Measurements from ENCODE around the gene ZBTB3.
"Not testable (repeated sequence)": the region's sequence is repeated elsewhere in the genome, so short reads cannot be mapped to it uniquely, and the experiment has no call there.

ZBTB3 gene

GRCh38 chr11:62710001-62710345 lies 44.0 kb downstream of the ZBTB3 start:
- Histone ChIP-seq H3K4me3 (ENCODE audit: low read depth in 1 of 2, low read length in 2 of 2) (peak overlapping the region; percentile 51 to 90), H3K27ac (ENCODE audit: low read depth, low read length) (peak overlapping the region; percentile 90), H3K4me1 (ENCODE audit: insufficient read depth, low read length) (peaks cover 36% of the 10 kb centered on the region), H3K36me3 (ENCODE audit: insufficient read depth, low read length) (peaks cover 30% of the 10 kb centered on the region), H3K9ac (ENCODE audit: low read length) (peak overlapping the region; percentile 79), H3K27me3 (ENCODE audit: control insufficient read depth in 1 of 2, insufficient read depth in 2 of 2, low read length in 2 of 2) (no peaks in the 10 kb centered on the region), H3K9me3 (ENCODE audit: low read length) (no peaks in the 10 kb centered on the region)

DNA sequence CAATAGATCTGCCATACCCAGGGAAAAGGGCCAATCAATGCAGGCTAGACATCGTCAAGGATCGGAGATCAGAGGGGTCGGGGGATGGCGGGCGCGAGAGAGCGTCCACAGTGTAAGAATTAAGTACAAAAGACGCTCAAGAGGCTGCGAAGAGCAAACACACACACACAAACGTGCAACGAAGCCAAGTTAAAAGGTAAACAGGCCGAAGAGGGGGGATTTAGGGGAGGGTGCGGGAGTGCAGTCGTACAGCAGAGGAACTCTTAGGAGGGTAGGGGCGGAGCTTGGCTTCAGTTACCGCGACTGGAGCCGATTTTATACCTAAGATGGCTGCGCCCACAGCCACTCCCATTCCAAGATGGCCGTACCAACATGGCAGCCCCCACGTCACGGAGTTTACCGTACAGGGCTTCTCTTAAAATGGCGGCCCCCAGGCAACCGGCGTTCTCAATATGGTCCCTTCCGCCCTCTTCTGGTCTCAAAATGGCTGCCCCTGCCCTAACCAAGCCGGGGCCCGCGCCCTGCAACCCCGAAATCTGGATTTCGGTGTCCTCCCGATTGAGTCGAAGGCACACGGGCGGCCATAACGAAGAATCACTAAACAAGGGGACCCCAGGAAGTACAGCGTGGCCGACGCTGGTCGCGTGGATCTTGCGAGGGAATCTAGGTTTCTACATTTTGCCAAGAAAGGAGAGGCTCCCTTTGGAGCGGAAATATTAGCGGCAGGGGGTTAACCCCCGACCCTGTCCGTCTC lies 44.5 kb downstream of the ZBTB3 start:
- Histone ChIP-seq H3K36me3 (ENCODE audit: insufficient read depth, low read length) (peaks cover 26% of the 10 kb centered on the region), H3K4me3 (ENCODE audit: low read depth in 1 of 2, low read length in 2 of 2) (peak overlapping the region; percentile 51 to 90), H3K9ac (ENCODE audit: low read length) (peak overlapping the region; percentile 79)

DNA sequence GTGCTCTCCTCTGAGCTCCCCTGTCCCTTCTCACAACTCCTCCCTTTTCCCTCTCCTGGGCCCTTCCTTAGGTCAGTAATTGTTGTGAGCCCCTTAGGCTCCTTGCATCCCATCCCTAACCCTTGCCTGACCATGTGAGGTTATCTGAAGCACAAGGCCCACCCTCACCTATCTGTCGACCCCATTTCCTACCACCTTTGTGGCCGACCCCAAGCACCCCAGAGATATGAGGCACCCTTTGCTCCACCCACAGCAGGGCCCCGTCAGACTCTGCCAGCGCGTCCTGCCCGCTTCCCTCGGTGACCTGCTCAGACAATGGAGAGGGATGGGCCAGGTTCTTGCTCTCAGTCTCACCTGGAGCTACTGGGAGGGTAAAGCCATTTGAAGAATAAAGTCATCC lies 45.2 kb downstream of the ZBTB3 start:
- H3K27ac ChIP-seq (ENCODE audit: low read depth, low read length): peak overlapping the region; percentile 90
- peak overlapping the region; percentile 79 for H3K9ac ChIP-seq (ENCODE audit: low read length)
- H3K36me3 ChIP-seq (ENCODE audit: insufficient read depth, low read length): peaks cover 21% of the 10 kb centered on the region
- no peaks in the 10 kb centered on the region for H3K27me3 ChIP-seq (ENCODE audit: control insufficient read depth in 1 of 2, insufficient read depth in 2 of 2, low read length in 2 of 2)
- H3K9me3 ChIP-seq (ENCODE audit: low read length): no peaks in the 10 kb centered on the region
- peak overlapping the region; percentile 51 to 90 for H3K4me3 ChIP-seq (ENCODE audit: low read depth in 1 of 2, low read length in 2 of 2)
- H3K4me1 ChIP-seq (ENCODE audit: insufficient read depth, low read length): peaks cover 37% of the 10 kb centered on the region

More for the DNA sequence above, 44.5 kb downstream of the ZBTB3 start:
- Histone ChIP-seq H3K27ac (ENCODE audit: low read depth, low read length) (peak overlapping the region; percentile 90), H3K27me3 (ENCODE audit: control insufficient read depth in 1 of 2, insufficient read depth in 2 of 2, low read length in 2 of 2) (no peaks in the 10 kb centered on the region), H3K9me3 (ENCODE audit: low read length) (no peaks in the 10 kb centered on the region), H3K4me1 (ENCODE audit: insufficient read depth, low read length) (peaks cover 37% of the 10 kb centered on the region)

DNA sequence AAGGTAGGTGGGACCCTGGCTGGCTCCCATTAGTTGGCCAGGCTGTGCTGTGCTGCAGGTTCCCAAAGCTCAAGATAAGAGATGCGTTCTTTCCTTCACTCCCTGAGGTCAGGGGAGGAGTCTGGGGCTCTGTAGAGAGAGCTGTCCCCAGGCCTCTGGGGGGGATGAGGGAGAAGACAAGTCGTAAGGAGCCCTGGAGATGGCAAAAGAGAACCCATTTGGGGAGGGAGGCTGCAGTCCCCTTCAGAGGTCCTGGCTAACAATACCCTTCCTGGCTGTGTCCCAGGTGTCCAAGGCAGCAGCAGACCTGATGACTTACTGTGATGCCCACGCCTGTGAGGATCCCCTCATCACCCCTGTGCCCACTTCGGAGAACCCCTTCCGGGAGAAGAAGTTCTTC lies 45.6 kb downstream of the ZBTB3 start:
- Histone ChIP-seq H3K4me3 (ENCODE audit: low read depth in 1 of 2, low read length in 2 of 2) (peak overlapping the region; percentile 51 to 90), H3K36me3 (ENCODE audit: insufficient read depth, low read length) (peaks cover 17% of the 10 kb centered on the region), H3K4me1 (ENCODE audit: insufficient read depth, low read length) (peaks cover 37% of the 10 kb centered on the region), H3K9ac (ENCODE audit: low read length) (no peak overlapping the region), H3K27me3 (ENCODE audit: control insufficient read depth in 1 of 2, insufficient read depth in 2 of 2, low read length in 2 of 2) (no peaks in the 10 kb centered on the region), H3K27ac (ENCODE audit: low read depth, low read length) (peak overlapping the region; percentile 90), H3K9me3 (ENCODE audit: low read length) (no peaks in the 10 kb centered on the region)

- Histone ChIP-seq H3K27ac (ENCODE audit: low read depth, low read length) (peak within 1 kb of the TSS; percentile 90), H3K9ac (ENCODE audit: low read length) (peak within 1 kb of the TSS; percentile 14), H3K36me3 (ENCODE audit: insufficient read depth, low read length) (peaks cover 9% of the 10 kb centered on the region), H3K9me3 (ENCODE audit: low read length) (no peaks in the 10 kb centered on the region), H3K27me3 (ENCODE audit: control insufficient read depth in 1 of 2, insufficient read depth in 2 of 2, low read length in 2 of 2) (no peaks in the 10 kb centered on the region), H3K4me1 (ENCODE audit: insufficient read depth, low read length) (peaks cover 37% of the 10 kb centered on the region), H3K4me3 (ENCODE audit: low read depth in 1 of 2, low read length in 2 of 2) (peak within 1 kb of the TSS; percentile 51 to 90)
Observed at GRCh38 chr11:62707277-62707861, 46.6 kb downstream of the ZBTB3 start, which contains the start of the genes BSCL2 and GNG3. Gene BSCL2, minus strand, starts transcription at chr11:62707424. Its CDS starts 229 bp downstream, at chr11:62707195. Gene GNG3, plus strand, starts transcription at chr11:62707676. Its CDS starts 620 bp downstream, at chr11:62708296.

DNA sequence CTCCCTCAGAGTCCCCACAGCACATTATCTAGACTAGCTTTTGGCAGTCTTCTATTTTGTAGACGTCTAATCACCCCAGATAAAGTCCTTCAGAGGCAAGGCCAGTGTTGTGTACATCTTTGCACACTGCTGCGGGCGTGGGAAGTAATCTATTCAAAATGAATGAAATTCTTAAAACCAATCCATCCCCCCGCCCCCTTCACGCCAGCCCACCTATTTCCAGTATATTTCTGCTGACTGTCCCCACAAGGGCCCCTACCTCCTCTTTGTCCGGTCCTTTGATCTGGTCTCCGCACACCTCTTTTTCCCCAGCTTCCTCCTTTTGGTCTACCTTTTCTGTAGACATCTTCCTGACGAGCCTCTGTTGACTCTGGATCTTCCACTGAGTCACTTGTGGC lies 47.1 kb downstream of the ZBTB3 start:
- Histone ChIP-seq H3K36me3 (ENCODE audit: insufficient read depth, low read length) (peaks cover 6% of the 10 kb centered on the region), H3K27me3 (ENCODE audit: control insufficient read depth in 1 of 2, insufficient read depth in 2 of 2, low read length in 2 of 2) (no peaks in the 10 kb centered on the region), H3K4me1 (ENCODE audit: insufficient read depth, low read length) (peaks cover 37% of the 10 kb centered on the region), H3K9ac (ENCODE audit: low read length) (peak overlapping the region; percentile 14), H3K27ac (ENCODE audit: low read depth, low read length) (peak overlapping the region; percentile 86), H3K9me3 (ENCODE audit: low read length) (no peaks in the 10 kb centered on the region), H3K4me3 (ENCODE audit: low read depth in 1 of 2, low read length in 2 of 2) (peak overlapping the region; percentile 43 to 88)

DNA sequence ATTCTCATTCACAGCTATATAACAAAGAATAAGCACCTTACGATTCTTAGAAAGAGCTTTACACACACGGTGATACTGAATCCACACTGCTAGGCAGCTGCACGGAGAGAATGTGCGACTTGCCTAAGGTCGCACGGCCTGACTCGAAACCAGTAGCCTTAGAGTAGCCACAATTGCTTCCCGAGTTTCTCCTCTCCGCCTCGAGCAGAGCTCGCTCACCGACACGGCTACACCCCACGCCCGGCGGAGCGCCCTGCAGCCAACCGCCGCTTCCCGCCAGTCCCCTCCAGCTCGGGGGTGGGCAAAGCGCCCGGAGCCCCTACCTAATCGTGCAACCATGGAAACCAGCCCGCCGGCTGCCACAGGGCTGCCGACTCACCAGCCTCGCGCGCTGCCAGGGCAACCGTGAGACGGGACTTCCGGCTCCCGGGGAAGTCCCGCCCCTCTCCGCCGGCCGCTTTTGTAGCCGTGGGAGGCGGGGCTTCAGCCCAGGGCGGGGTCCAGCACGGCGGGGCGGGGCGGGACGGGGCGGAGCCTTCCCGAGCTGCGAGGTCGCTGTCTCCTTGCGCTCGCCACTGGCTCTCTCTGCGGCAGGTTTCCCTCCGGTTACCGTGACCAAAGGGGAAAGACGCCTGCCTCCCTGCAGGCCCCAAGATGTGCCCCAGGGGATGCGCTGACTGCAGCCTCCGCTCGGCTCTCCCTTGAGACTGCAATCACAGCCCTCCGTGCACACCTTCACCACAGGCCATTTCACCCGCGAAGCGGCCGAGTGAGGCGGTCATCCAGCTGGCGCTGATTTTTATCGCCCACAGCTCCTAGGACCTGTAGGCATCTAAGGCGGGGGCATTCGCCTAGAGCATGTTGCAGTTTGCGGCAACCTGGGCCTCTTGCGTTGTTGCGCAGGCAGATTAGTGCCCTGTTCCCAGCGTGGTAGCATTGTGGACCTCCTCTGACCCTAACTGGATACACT lies 47.8 kb downstream of the ZBTB3 start:
- peak overlapping the region; percentile 43 to 88 for H3K4me3 ChIP-seq (ENCODE audit: low read depth in 1 of 2, low read length in 2 of 2)
- peak overlapping the region; percentile 94 for H3K27ac ChIP-seq (ENCODE audit: low read depth, low read length)
- no peaks in the 10 kb centered on the region for H3K27me3 ChIP-seq (ENCODE audit: control insufficient read depth in 1 of 2, insufficient read depth in 2 of 2, low read length in 2 of 2)
- H3K9me3 ChIP-seq (ENCODE audit: low read length): no peaks in the 10 kb centered on the region
- peaks cover 37% of the 10 kb centered on the region for H3K4me1 ChIP-seq (ENCODE audit: insufficient read depth, low read length)
- H3K36me3 ChIP-seq (ENCODE audit: insufficient read depth, low read length): peaks cover 1% of the 10 kb centered on the region
- peak overlapping the region; percentile 92 for H3K9ac ChIP-seq (ENCODE audit: low read length)

DNA sequence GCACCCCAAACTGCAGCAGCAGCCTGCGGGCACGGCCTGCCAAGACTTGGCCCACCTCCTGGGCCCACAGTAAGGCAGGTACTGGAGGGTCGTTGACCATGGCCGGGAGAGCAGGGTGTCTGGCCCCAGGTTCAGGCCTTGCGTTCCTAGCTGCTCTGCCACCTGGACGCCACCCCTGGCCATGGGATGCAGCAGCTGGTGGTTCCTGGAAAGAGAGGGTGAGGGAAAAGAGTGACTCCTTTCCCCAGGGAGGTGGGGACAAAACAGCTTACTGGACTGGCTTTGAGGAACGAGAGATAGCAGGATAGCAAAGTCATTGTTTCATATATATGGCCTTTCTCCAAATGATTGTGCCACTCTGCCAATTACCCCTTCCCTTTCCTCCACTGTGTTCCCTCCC lies 48.5 kb downstream of the ZBTB3 start:
- no peaks in the 10 kb centered on the region for H3K9me3 ChIP-seq (ENCODE audit: low read length)
- H3K4me1 ChIP-seq (ENCODE audit: insufficient read depth, low read length): peaks cover 36% of the 10 kb centered on the region
- H3K27me3 ChIP-seq (ENCODE audit: control insufficient read depth in 1 of 2, insufficient read depth in 2 of 2, low read length in 2 of 2): no peaks in the 10 kb centered on the region
- H3K27ac ChIP-seq (ENCODE audit: low read depth, low read length): peak overlapping the region; percentile 94
- peak overlapping the region; percentile 43 to 88 for H3K4me3 ChIP-seq (ENCODE audit: low read depth in 1 of 2, low read length in 2 of 2)
- peak overlapping the region; percentile 92 for H3K9ac ChIP-seq (ENCODE audit: low read length)
- no peaks in the 10 kb centered on the region for H3K36me3 ChIP-seq (ENCODE audit: insufficient read depth, low read length)

DNA sequence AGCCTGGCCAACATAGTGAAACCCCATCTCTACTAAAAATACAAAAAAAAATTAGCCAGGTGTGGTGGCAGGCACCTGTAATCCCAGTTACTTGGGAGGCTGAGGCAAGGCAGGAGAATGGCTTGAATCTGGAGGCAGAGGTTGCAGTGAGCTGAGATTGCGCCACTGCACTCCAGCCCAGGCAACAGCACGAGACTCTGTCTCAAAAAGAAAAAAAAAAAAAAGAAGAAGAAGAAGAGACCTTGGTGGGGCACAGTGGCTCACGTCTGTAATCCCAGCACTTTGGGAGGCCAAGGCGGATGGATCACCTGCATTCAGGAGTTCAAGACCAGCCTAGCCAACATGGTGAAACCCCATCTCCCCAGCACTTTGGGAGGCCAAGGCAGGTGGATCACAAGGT lies 50.0 kb downstream of the ZBTB3 start:
- not testable (repeated sequence) for H3K9me3 ChIP-seq (ENCODE audit: low read length); H3K27ac ChIP-seq (ENCODE audit: low read depth, low read length); H3K27me3 ChIP-seq (ENCODE audit: control insufficient read depth in 1 of 2, insufficient read depth in 2 of 2, low read length in 2 of 2); H3K36me3 ChIP-seq (ENCODE audit: insufficient read depth, low read length); H3K9ac ChIP-seq (ENCODE audit: low read length); H3K4me3 ChIP-seq (ENCODE audit: low read depth in 1 of 2, low read length in 2 of 2)
- peaks cover 27% of the 10 kb centered on the region for H3K4me1 ChIP-seq (ENCODE audit: insufficient read depth, low read length)

DNA sequence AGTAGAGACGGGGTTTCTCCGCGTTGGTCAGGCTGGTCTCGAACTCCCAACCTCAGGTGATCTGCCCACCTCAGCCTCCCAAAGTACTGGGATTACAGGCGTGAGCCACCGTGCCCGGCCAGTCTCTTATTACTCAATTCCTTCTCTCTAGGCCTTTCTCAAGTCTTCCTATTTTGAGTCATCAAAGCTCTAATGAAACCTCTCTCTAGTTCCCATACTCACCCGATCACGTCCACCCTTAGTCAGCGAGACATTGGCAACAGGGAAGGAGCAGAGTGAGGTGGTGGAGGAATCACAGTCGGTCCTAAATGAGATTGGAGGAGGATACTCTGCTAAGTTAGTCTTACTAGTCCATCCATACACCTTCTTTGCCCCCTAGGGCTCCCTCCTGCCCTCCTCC lies 51.7 kb downstream of the ZBTB3 start:
- H3K27ac ChIP-seq (ENCODE audit: low read depth, low read length): no peak overlapping the region
- peaks cover 18% of the 10 kb centered on the region for H3K4me1 ChIP-seq (ENCODE audit: insufficient read depth, low read length)
- no peak overlapping the region for H3K4me3 ChIP-seq (ENCODE audit: low read depth in 1 of 2, low read length in 2 of 2)
- no peaks in the 10 kb centered on the region for H3K27me3 ChIP-seq (ENCODE audit: control insufficient read depth in 1 of 2, insufficient read depth in 2 of 2, low read length in 2 of 2)
- no peaks in the 10 kb centered on the region for H3K9me3 ChIP-seq (ENCODE audit: low read length)
- no peak overlapping the region for H3K9ac ChIP-seq (ENCODE audit: low read length)
- H3K36me3 ChIP-seq (ENCODE audit: insufficient read depth, low read length): no peaks in the 10 kb centered on the region

All from muscle layer of colon (tissue), 2 donors.